PC-9 (cell line): ENCODE data around the gene FOSL2. TPM values are rescaled to one million over a fixed set of nuclear protein-coding genes. Genes with fewer than 3 reads are reported as not detected.
A peak's percentile ranks its signal among the peaks of the same experiment; 100 is the strongest.

Source experiments
- BruUV-seq: library from RNA; stranded (reverse); fragments of 400-500 nt; replicated peaks from 2 replicates; lab custom pipeline; 2021; lab: Mats Ljungman, UMichigan
- CTCF ChIA-PET: fragments of 300-600 bp; sonication (Branson Sonifier 250); formaldehyde crosslinking; loops from one replicate; lab custom pipeline; 2022; ENCODE audit warnings: antibody characterized with exemption; lab: Charles Lee
- POLR2A ChIA-PET: fragments of 300-600 bp; sonication (Branson Sonifier 250); formaldehyde crosslinking; loops from one replicate; lab custom pipeline; 2022; ENCODE audit warnings: antibody characterized with exemption; ENCODE audit not compliant: unreplicated experiment; lab: Charles Lee
- DNase-seq, 2 experiments: peaks; one replicate each; pipeline versions ENCODE4 v3.0.0 to v3.0.0-alpha.2; 2015 to 2022; ENCODE audit warnings: mixed read lengths in 1 of 2
- H2AFZ ChIP-seq: fragments of 200-600 bp; sonication (generic); 2 replicates; pipeline ENCODE4 v1.8.1; 2017; ENCODE audit warnings: antibody characterized with exemption
- H3F3A ChIP-seq: fragments of 200-600 bp; sonication (generic); 2 replicates; pipeline ENCODE4 v1.8.1; 2017; ENCODE audit warnings: antibody characterized with exemption, mild to moderate bottlenecking, low read depth; ENCODE audit not compliant: insufficient read depth
- H3K27ac ChIP-seq: fragments of 200-600 bp; sonication (generic); 2 replicates; pipeline ENCODE4 v1.6.1; 2016; ENCODE audit warnings: mixed run types
- H3K27me3 ChIP-seq: fragments of 200-600 bp; sonication (generic); 2 replicates; pipeline ENCODE4 v1.6.1; 2016; ENCODE audit warnings: low read depth, mixed run types; ENCODE audit not compliant: insufficient read depth
- H3K36me3 ChIP-seq: fragments of 200-600 bp; sonication (generic); 2 replicates; pipeline ENCODE4 v1.6.1; 2016; ENCODE audit warnings: low read depth, mixed run types
- H3K4me1 ChIP-seq: fragments of 200-600 bp; sonication (generic); replicated peaks from 2 replicates; pipeline ENCODE4 v1.6.1; 2016; ENCODE audit warnings: mixed run types; ENCODE audit not compliant: insufficient read depth
- H3K4me2 ChIP-seq: fragments of 200-600 bp; sonication (generic); 2 replicates; pipeline ENCODE4 v1.6.1; 2017; ENCODE audit warnings: mixed run types
- H3K4me3 ChIP-seq: fragments of 200-600 bp; sonication (generic); 2 replicates; pipeline ENCODE4 v1.6.1; 2016; ENCODE audit warnings: mixed run types
- H3K79me2 ChIP-seq: fragments of 200-600 bp; sonication (generic); 2 replicates; pipeline ENCODE4 v1.6.1; 2017; ENCODE audit warnings: low read depth, mixed run types
- H3K9me2 ChIP-seq: fragments of 200-600 bp; sonication (generic); 2 replicates; pipeline ENCODE4 v1.8.1; 2017; ENCODE audit warnings: mild to moderate bottlenecking; ENCODE audit not compliant: insufficient read depth
- H3K9me3 ChIP-seq: fragments of 200-600 bp; sonication (generic); 2 replicates; pipeline ENCODE4 v1.8.1; 2016; ENCODE audit warnings: low read depth; ENCODE audit not compliant: insufficient read depth
- H4K20me1 ChIP-seq: fragments of 200-600 bp; sonication (generic); 2 replicates; pipeline ENCODE4 v1.8.1; 2017; ENCODE audit not compliant: insufficient read depth
- EZH2 ChIP-seq: fragments of 200-600 bp; sonication (generic); IDR thresholded peaks from 2 replicates; pipeline ENCODE4 v1.8.0; 2017; ENCODE audit warnings: antibody characterized with exemption, low read depth
- intact Hi-C: fragments of 100-400 bp; cut with micrococcal nuclease; formaldehyde crosslinking; loops from one replicate; pipeline ENCODE4 v1.10.0; 2022; ENCODE audit not compliant: unreplicated experiment
- total RNA-seq: library from RNA; stranded (reverse); gene quantifications from 2 replicates; pipeline ENCODE4 v1.2.3, GENCODE V29; 2021
- TF ChIP-seq, protein P1 (sequence below): fragments of 200-600 bp; sonication (generic); conservative IDR thresholded peaks from 2 replicates; pipeline ENCODE4 v1.6.1; 2017; ENCODE audit warnings: mixed run types, antibody characterized with exemption, mild to moderate bottlenecking, moderate library complexity

The FOSL2 gene
- total RNA-seq, 1 experiment from 2014 or later: 60.0 TPM

GRCh38 chr2:28378679-28379584 lies 13.7 kb upstream of the FOSL2 start:
- Histone ChIP-seq H3K79me2 (no peaks in the 10 kb centered on the region), H3K4me3 (no peak overlapping the region), H3K27me3 (no peaks in the 10 kb centered on the region), H3F3A (peaks cover 14% of the 10 kb centered on the region; the same call in 1 of the 2 replicates), H3K4me1 (peaks cover 27% of the 10 kb centered on the region), H3K9me2 (no peaks in the 10 kb centered on the region), H4K20me1 (no peaks in the 10 kb centered on the region), H2AFZ (no peak overlapping the region), H3K36me3 (no peaks in the 10 kb centered on the region), H3K9me3 (no peaks in the 10 kb centered on the region), H3K4me2 (peak overlapping the region; percentile 32), H3K27ac (no peak overlapping the region)
- ChIA-PET POLR2A (no interaction called here), CTCF (no interaction called here)
- TF ChIP-seq, protein P1, sequence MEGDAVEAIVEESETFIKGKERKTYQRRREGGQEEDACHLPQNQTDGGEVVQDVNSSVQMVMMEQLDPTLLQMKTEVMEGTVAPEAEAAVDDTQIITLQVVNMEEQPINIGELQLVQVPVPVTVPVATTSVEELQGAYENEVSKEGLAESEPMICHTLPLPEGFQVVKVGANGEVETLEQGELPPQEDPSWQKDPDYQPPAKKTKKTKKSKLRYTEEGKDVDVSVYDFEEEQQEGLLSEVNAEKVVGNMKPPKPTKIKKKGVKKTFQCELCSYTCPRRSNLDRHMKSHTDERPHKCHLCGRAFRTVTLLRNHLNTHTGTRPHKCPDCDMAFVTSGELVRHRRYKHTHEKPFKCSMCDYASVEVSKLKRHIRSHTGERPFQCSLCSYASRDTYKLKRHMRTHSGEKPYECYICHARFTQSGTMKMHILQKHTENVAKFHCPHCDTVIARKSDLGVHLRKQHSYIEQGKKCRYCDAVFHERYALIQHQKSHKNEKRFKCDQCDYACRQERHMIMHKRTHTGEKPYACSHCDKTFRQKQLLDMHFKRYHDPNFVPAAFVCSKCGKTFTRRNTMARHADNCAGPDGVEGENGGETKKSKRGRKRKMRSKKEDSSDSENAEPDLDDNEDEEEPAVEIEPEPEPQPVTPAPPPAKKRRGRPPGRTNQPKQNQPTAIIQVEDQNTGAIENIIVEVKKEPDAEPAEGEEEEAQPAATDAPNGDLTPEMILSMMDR: no peak
- TF ChIP-seq EZH2: no peak
- intact Hi-C loops: no loop called here
- DNase-seq: no peak
- no TSS peak for BruUV-seq

DNA sequence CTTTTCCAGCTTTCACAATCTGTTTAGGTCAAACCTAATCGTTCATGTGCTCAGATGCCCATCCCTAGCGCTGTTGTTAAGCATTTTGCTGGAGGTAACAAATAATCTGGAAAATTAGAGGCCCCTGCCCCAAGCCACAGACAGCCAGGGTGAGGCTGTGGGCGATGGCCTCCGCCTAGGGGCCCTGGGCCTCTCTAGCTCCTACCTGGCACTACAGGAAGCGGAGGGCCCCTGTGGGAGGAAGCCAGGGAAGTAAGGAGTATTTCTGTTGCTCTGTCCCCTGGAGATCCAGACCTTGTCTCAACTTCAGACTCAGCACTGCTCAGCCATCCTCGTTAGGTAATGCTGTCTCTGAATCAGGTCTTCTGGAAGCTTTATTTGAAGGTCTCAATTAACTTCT lies 12.4 kb upstream of the FOSL2 start:
- CTCF ChIA-PET: no interaction called here
- DNase-seq: no peak

More for the DNA sequence above, 12.4 kb upstream of the FOSL2 start:
- no peaks in the 10 kb centered on the region for H3K9me3 ChIP-seq
- no peak overlapping the region for H3K4me2 ChIP-seq
- BruUV-seq: no TSS peak
- no peak for TF ChIP-seq EZH2
- TF ChIP-seq, protein P1: no peak
- H2AFZ ChIP-seq: no peak overlapping the region
- no peak overlapping the region for H3K27ac ChIP-seq
- H3K27me3 ChIP-seq: no peaks in the 10 kb centered on the region
- no peaks in the 10 kb centered on the region for H3K9me2 ChIP-seq
- POLR2A ChIA-PET: no interaction called here
- intact Hi-C loops: no loop called here
- peaks cover 27% of the 10 kb centered on the region for H3K4me1 ChIP-seq
- H3K4me3 ChIP-seq: no peak overlapping the region
- H3K36me3 ChIP-seq: no peaks in the 10 kb centered on the region
- H3F3A ChIP-seq: peaks cover 14% of the 10 kb centered on the region; the same call in 1 of the 2 replicates
- no peaks in the 10 kb centered on the region for H3K79me2 ChIP-seq
- H4K20me1 ChIP-seq: no peaks in the 10 kb centered on the region
